Stimulated activated CD8-positive, alpha-beta memory T cell treated with anti-CD3 and anti-CD28 coated beads, Interleukin-4, amount 100 ng/mL, for 1 hour (primary cell): ENCODE measurements around the gene DPY19L3.
"Not testable (repeated sequence)": the region's sequence is repeated elsewhere in the genome, so short reads cannot be mapped to it uniquely, and the experiment has no call there.

Experiments
- DNase-seq, 2 donors: peaks; one replicate each; pipeline ENCODE4 v3.0.0-alpha.2; 2020; ENCODE audit warnings: low read depth in 2 of 2, low spot score in 1 of 2

Gene DPY19L3

GRCh38 chr19:32442650-32443049 is 37.1 kb downstream of the DPY19L3 start:
- no peak for DNase-seq

- not testable (repeated sequence) for DNase-seq
These were observed 42.0 kb downstream of the DPY19L3 start for GRCh38 chr19:32447534-32447933.

GRCh38 chr19:32448026-32448425 is 42.5 kb downstream of the DPY19L3 start:
- DNase-seq = no peak

GRCh38 chr19:32450217-32450616 is 44.6 kb downstream of the DPY19L3 start:
- no peak for DNase-seq

GRCh38 chr19:32453736-32454135 is 48.2 kb downstream of the DPY19L3 start:
- DNase-seq = no peak

- no peak for DNase-seq
These were observed 50.8 kb downstream of the DPY19L3 start for GRCh38 chr19:32456406-32456805.

- no peak for DNase-seq
These were observed 52.1 kb downstream of the DPY19L3 start for GRCh38 chr19:32457571-32458158.

- DNase-seq = no peak
These were observed 53.0 kb downstream of the DPY19L3 start for GRCh38 chr19:32458500-32459123.

- no peak for DNase-seq
These were observed 53.8 kb downstream of the DPY19L3 start for GRCh38 chr19:32459204-32459865.

GRCh38 chr19:32460476-32460875 is 54.9 kb downstream of the DPY19L3 start:
- no peak for DNase-seq

- no peak for DNase-seq
These were observed 58.7 kb downstream of the DPY19L3 start for GRCh38 chr19:32464279-32464678.

- DNase-seq = no peak
These were observed 59.6 kb downstream of the DPY19L3 start for GRCh38 chr19:32465176-32465575.

- no peak for DNase-seq
These were observed 64.2 kb downstream of the DPY19L3 start for GRCh38 chr19:32469795-32470194.

GRCh38 chr19:32471095-32471494 is 65.5 kb downstream of the DPY19L3 start:
- DNase-seq = no peak

GRCh38 chr19:32471811-32472210 is 66.2 kb downstream of the DPY19L3 start:
- no peak for DNase-seq

GRCh38 chr19:32475141-32476031 is 69.8 kb downstream of the DPY19L3 start:
- DNase-seq = no peak

- DNase-seq = no peak
These were observed 70.4 kb downstream of the DPY19L3 start for GRCh38 chr19:32476032-32476350.

- no peak for DNase-seq
These were observed 74.8 kb downstream of the DPY19L3 start for GRCh38 chr19:32480321-32480720.

GRCh38 chr19:32483574-32483973 is 78.0 kb downstream of the DPY19L3 start:
- no peak for DNase-seq

GRCh38 chr19:32489971-32490370 is 84.4 kb downstream of the DPY19L3 start:
- no peak for DNase-seq

GRCh38 chr19:32497391-32497790 is 91.8 kb downstream of the DPY19L3 start:
- no peak for DNase-seq
